T-helper 2 cell treated with Interferon-gamma antibody and Interleukin-4, amounts not matched to agents 100 ng/mL and 5 ng/mL, for 36 hours (primary cell): Measurements from ENCODE around the gene KDM2A. TPM values are rescaled to one million over a fixed set of nuclear protein-coding genes. Genes with fewer than 3 reads are reported as not detected.
"Not testable (repeated sequence)": the region's sequence is repeated elsewhere in the genome, so short reads cannot be mapped to it uniquely, and the experiment has no call there.

Experiments
- intact Hi-C: fragments of 100-400 bp; cut with micrococcal nuclease; formaldehyde crosslinking; loops from one replicate; pipeline ENCODE4 v1.15.1; 2023
- total RNA-seq: library from RNA; stranded (reverse); gene quantifications from 2 replicates; pipeline ENCODE4 v1.2.3, GENCODE V29; 2022

KDM2A gene
- total RNA-seq, 1 donor from 2014 or later: 97.8 TPM

- intact Hi-C loops: loop anchor here (5.0 to 10.0 kb wide), 3 partner anchors 35 to 388 kb away; partner anchors contain the start of genes CDK2AP2, PC and PITPNM1
Observed at GRCh38 chr11:67117176-67117575, 1.9 kb upstream of the KDM2A start.

GRCh38 chr11:67117672-67118180, 1.3 kb upstream of the KDM2A start:
- intact Hi-C loops: loop anchor here (2.0 to 10.0 kb wide), 5 partner anchors 35 to 501 kb away; partner anchors contain the start of genes ANKRD13D, CDK2AP2, PC and PITPNM1

GRCh38 chr11:67118181-67118766, 789 bp upstream of the KDM2A start:
- intact Hi-C loops: loop anchor here (2.0 to 10.0 kb wide), 5 partner anchors 36 to 501 kb away; partner anchors contain the start of genes ANKRD13D, CDK2AP2, PC and PITPNM1

- intact Hi-C loops: loop anchor here (1.0 to 10.0 kb wide), 6 partner anchors 37 to 503 kb away; partner anchors contain the start of genes ANKRD13D, CDK2AP2, PC and PITPNM1
Observed at GRCh38 chr11:67119585-67120391, 725 bp downstream of the KDM2A start.

GRCh38 chr11:67120456-67120855, 1.4 kb downstream of the KDM2A start:
- intact Hi-C loops: no loop called here

- intact Hi-C loops: no loop called here
Observed at GRCh38 chr11:67120881-67121710, 2.0 kb downstream of the KDM2A start.

- intact Hi-C loops: not testable (repeated sequence)
Observed at GRCh38 chr11:67123801-67124200, 4.7 kb downstream of the KDM2A start.

GRCh38 chr11:67126243-67126642, 7.2 kb downstream of the KDM2A start:
- intact Hi-C loops: not testable (repeated sequence)

GRCh38 chr11:67126986-67127385, 7.9 kb downstream of the KDM2A start:
- intact Hi-C loops: no loop called here

GRCh38 chr11:67130861-67131260, 11.8 kb downstream of the KDM2A start:
- intact Hi-C loops: not testable (repeated sequence)

- intact Hi-C loops: no loop called here
Observed at GRCh38 chr11:67136156-67136555, 17.1 kb downstream of the KDM2A start.

- intact Hi-C loops: no loop called here
Observed at GRCh38 chr11:67138922-67139321, 19.9 kb downstream of the KDM2A start.

- intact Hi-C loops: no loop called here
Observed at GRCh38 chr11:67146516-67147226, 27.6 kb downstream of the KDM2A start.

GRCh38 chr11:67153971-67154370, 34.9 kb downstream of the KDM2A start:
- intact Hi-C loops: no loop called here

- intact Hi-C loops: no loop called here
Observed at GRCh38 chr11:67154726-67155125, 35.7 kb downstream of the KDM2A start.

GRCh38 chr11:67157691-67158090, 38.6 kb downstream of the KDM2A start:
- intact Hi-C loops: no loop called here

GRCh38 chr11:67158221-67158620, 39.2 kb downstream of the KDM2A start:
- intact Hi-C loops: no loop called here

- intact Hi-C loops: no loop called here
Observed at GRCh38 chr11:67160045-67160444, 41.0 kb downstream of the KDM2A start.

- intact Hi-C loops: no loop called here
Observed at GRCh38 chr11:67160872-67161783, 42.1 kb downstream of the KDM2A start.

GRCh38 chr11:67163006-67163405, 43.9 kb downstream of the KDM2A start:
- intact Hi-C loops: no loop called here
